A549 (cell line): ENCODE results near the gene XPO4.

ENCODE experiments used
- CEBPB ChIP-seq, 2 experiments: fragments of >200 bp in 1 of 2; sonication (Bioruptor Twin) in 1 of 2; formaldehyde crosslinking in 1 of 2; IDR thresholded peaks; 2 replicates each; pipeline ENCODE4 v1.6.1; 2012 to 2016
- CHD2 ChIP-seq: fragments of 150-350 bp; IDR thresholded peaks from 2 replicates; pipeline ENCODE4 v1.6.1; 2014; ENCODE audit warnings: low read length; ENCODE audit not compliant: partially characterized antibody
- EP300 ChIP-seq, 2 experiments: fragments of >200 bp; sonication (Bioruptor Twin); formaldehyde crosslinking; IDR thresholded peaks; 2 replicates in 1 of 2; 3 replicates in 1 of 2; pipeline ENCODE4 v1.6.1; 2016 to 2017
- JUN ChIP-seq, 2 experiments: fragments of >200 bp; sonication (Bioruptor Twin); formaldehyde crosslinking; IDR thresholded peaks; 2 replicates in 1 of 2; 3 replicates in 1 of 2; pipeline ENCODE4 v1.6.1; 2016 to 2017
- POLR2A ChIP-seq: IDR thresholded peaks from 2 replicates; pipeline ENCODE4 v1.6.1; 2012; ENCODE audit warnings: mild to moderate bottlenecking, low read length
- POLR2AphosphoS2 ChIP-seq: conservative IDR thresholded peaks from 2 replicates; pipeline ENCODE4 v1.6.1; 2012; ENCODE audit warnings: low read length, improper control_type of control experiment, inconsistent platforms
- SMC3 ChIP-seq: fragments of >200 bp; sonication (Bioruptor Twin); formaldehyde crosslinking; IDR thresholded peaks from 3 replicates; pipeline ENCODE4 v1.6.1; 2018; ENCODE audit warnings: inconsistent platforms
- TF ChIP-seq, protein P1 (sequence below): fragments of >200 bp; sonication (Bioruptor Twin); formaldehyde crosslinking; IDR thresholded peaks from 3 replicates; pipeline ENCODE4 v1.5.1; 2016
- TF ChIP-seq, protein P2 (sequence below): fragments of >200 bp; sonication (Bioruptor Twin); formaldehyde crosslinking; IDR thresholded peaks from 2 replicates; pipeline ENCODE4 v1.6.1; 2016
- TF ChIP-seq, protein P3 (sequence below): fragments of 200-600 bp; sonication (generic); IDR thresholded peaks from 2 replicates; pipeline ENCODE4 v1.6.1; 2016; ENCODE audit warnings: antibody characterized with exemption, mild to moderate bottlenecking, moderate library complexity
- TF ChIP-seq, protein P4 (sequence below): fragments of 250-450 bp; sonication (Bioruptor Pico); IDR thresholded peaks from 2 replicates; pipeline ENCODE4 v1.5.0; 2021; ENCODE audit warnings: mild to moderate bottlenecking, moderate library complexity, borderline replicate concordance

DNA sequence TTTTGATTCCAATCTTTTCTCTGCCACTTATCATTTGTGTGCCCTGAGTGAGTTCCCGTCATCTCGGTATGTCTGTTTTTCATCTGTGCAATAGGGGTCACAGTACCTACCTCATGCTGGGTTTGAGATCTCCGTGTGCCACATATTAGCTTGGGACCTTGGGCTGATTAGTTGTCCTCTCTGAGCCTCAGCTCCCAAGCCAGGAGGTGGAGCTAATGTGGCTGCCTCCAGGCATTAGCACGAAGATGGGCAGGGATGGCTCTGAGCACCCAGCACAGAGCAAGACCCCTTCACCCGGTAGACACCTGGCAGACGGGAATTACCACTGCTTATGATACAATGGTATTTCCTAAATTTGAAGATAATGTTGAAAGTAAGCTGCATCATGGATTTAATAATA lies 35.8 kb upstream of the XPO4 start:
- TF ChIP-seq EP300 (IDR thresholded peaks at IDR 0.05) (no peak), POLR2AphosphoS2 (no peak), POLR2A (no peak), CEBPB (IDR thresholded peaks at IDR 0.05) (no peak), JUN (IDR thresholded peaks at IDR 0.05) (no peak), SMC3 (no peak), CHD2 (no peak)
- TF ChIP-seq, protein P1, sequence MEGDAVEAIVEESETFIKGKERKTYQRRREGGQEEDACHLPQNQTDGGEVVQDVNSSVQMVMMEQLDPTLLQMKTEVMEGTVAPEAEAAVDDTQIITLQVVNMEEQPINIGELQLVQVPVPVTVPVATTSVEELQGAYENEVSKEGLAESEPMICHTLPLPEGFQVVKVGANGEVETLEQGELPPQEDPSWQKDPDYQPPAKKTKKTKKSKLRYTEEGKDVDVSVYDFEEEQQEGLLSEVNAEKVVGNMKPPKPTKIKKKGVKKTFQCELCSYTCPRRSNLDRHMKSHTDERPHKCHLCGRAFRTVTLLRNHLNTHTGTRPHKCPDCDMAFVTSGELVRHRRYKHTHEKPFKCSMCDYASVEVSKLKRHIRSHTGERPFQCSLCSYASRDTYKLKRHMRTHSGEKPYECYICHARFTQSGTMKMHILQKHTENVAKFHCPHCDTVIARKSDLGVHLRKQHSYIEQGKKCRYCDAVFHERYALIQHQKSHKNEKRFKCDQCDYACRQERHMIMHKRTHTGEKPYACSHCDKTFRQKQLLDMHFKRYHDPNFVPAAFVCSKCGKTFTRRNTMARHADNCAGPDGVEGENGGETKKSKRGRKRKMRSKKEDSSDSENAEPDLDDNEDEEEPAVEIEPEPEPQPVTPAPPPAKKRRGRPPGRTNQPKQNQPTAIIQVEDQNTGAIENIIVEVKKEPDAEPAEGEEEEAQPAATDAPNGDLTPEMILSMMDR = no peak
- TF ChIP-seq, protein P2, sequence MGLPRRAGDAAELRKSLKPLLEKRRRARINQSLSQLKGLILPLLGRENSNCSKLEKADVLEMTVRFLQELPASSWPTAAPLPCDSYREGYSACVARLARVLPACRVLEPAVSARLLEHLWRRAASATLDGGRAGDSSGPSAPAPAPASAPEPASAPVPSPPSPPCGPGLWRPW = no peak
- TF ChIP-seq, protein P3, sequence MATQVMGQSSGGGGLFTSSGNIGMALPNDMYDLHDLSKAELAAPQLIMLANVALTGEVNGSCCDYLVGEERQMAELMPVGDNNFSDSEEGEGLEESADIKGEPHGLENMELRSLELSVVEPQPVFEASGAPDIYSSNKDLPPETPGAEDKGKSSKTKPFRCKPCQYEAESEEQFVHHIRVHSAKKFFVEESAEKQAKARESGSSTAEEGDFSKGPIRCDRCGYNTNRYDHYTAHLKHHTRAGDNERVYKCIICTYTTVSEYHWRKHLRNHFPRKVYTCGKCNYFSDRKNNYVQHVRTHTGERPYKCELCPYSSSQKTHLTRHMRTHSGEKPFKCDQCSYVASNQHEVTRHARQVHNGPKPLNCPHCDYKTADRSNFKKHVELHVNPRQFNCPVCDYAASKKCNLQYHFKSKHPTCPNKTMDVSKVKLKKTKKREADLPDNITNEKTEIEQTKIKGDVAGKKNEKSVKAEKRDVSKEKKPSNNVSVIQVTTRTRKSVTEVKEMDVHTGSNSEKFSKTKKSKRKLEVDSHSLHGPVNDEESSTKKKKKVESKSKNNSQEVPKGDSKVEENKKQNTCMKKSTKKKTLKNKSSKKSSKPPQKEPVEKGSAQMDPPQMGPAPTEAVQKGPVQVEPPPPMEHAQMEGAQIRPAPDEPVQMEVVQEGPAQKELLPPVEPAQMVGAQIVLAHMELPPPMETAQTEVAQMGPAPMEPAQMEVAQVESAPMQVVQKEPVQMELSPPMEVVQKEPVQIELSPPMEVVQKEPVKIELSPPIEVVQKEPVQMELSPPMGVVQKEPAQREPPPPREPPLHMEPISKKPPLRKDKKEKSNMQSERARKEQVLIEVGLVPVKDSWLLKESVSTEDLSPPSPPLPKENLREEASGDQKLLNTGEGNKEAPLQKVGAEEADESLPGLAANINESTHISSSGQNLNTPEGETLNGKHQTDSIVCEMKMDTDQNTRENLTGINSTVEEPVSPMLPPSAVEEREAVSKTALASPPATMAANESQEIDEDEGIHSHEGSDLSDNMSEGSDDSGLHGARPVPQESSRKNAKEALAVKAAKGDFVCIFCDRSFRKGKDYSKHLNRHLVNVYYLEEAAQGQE = no peak
- TF ChIP-seq, protein P4, sequence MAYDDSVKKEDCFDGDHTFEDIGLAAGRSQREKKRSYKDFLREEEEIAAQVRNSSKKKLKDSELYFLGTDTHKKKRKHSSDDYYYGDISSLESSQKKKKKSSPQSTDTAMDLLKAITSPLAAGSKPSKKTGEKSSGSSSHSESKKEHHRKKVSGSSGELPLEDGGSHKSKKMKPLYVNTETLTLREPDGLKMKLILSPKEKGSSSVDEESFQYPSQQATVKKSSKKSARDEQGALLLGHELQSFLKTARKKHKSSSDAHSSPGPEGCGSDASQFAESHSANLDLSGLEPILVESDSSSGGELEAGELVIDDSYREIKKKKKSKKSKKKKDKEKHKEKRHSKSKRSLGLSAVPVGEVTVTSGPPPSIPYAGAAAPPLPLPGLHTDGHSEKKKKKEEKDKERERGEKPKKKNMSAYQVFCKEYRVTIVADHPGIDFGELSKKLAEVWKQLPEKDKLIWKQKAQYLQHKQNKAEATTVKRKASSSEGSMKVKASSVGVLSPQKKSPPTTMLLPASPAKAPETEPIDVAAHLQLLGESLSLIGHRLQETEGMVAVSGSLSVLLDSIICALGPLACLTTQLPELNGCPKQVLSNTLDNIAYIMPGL (CRISPR knock-in tag) = no peak
